A549 (cell line): Measurements from ENCODE around the gene GHR. TPM values are rescaled to one million over a fixed set of nuclear protein-coding genes. Genes with fewer than 3 reads are reported as not detected.

Source experiments
- ATAC-seq, 2 experiments: fragments of 200-7000 bp in 1 of 2; fragments of >200 bp in 1 of 2; cut with Nextera tagmentation in 1 of 2; cut with Tn5 transposase in 1 of 2; 3 replicates each; pipeline versions ENCODE4 v1.8.0 to v1.9.1; 2018 to 2020; ENCODE audit warnings: mild to moderate bottlenecking in 1 of 2, moderate library complexity in 1 of 2
- CTCF ChIA-PET: fragments of 300-600 bp; sonication (Branson Sonifier 250); formaldehyde crosslinking; extraction: SDS; loops from one replicate; lab custom pipeline; 2021; ENCODE audit warnings: antibody characterized with exemption, inconsistent platforms; lab: Yijun Ruan, JAX
- POLR2A ChIA-PET: fragments of 350-600 bp; formaldehyde crosslinking; extraction: SDS; loops from one replicate; lab custom pipeline; 2021; ENCODE audit warnings: antibody characterized with exemption, inconsistent platforms; lab: Yijun Ruan, JAX
- DNase-seq, 2 experiments: peaks; one replicate each; pipeline versions ENCODE4 v3.0.0 to v3.0.0-alpha.2; 2011 to 2016; ENCODE audit warnings: low read depth in 1 of 2, low spot score in 1 of 2
- FAIRE-seq: peaks from 2 replicates; lab custom pipeline; 2011; peaks lifted over from hg19 to GRCh38; lab: Jason Lieb, UNC
- H3K27ac ChIP-seq, 2 experiments: fragments of >200 bp; sonication (Bioruptor Twin); formaldehyde crosslinking; 3 replicates each; pipeline ENCODE4 v1.5.1; 2016 to 2017
- H3K4me1 ChIP-seq: fragments of >200 bp; sonication (Bioruptor Twin); formaldehyde crosslinking; 3 replicates; pipeline ENCODE4 v1.6.1; 2016
- H3K4me2 ChIP-seq: fragments of >200 bp; sonication (Bioruptor Twin); formaldehyde crosslinking; 3 replicates; pipeline ENCODE4 v1.6.1; 2016
- H3K4me3 ChIP-seq: fragments of >200 bp; sonication (Bioruptor Twin); formaldehyde crosslinking; 3 replicates; pipeline ENCODE4 v1.5.1; 2016
- H3K9me3 ChIP-seq: fragments of >200 bp; sonication (Bioruptor Twin); formaldehyde crosslinking; 3 replicates; pipeline ENCODE4 v1.6.1; 2016
- CBX8 ChIP-seq: fragments of 200-600 bp; sonication (generic); IDR thresholded peaks from 2 replicates; pipeline ENCODE4 v1.6.1; 2016
- CEBPB ChIP-seq, 2 experiments: fragments of >200 bp in 1 of 2; sonication (Bioruptor Twin) in 1 of 2; formaldehyde crosslinking in 1 of 2; IDR thresholded peaks; 2 replicates each; pipeline ENCODE4 v1.6.1; 2012 to 2016
- CHD4 ChIP-seq: fragments of 200-600 bp; sonication (generic); IDR thresholded peaks from 2 replicates; pipeline ENCODE4 v1.6.1; 2016; ENCODE audit warnings: antibody characterized with exemption, mild to moderate bottlenecking, borderline replicate concordance
- E2F6 ChIP-seq: IDR thresholded peaks from 2 replicates; pipeline ENCODE4 v1.6.1; 2012; ENCODE audit warnings: low read depth, borderline replicate concordance
- EHMT2 ChIP-seq: fragments of 200-600 bp; sonication (generic); IDR thresholded peaks from 2 replicates; pipeline ENCODE4 v1.6.1; 2016; ENCODE audit warnings: antibody characterized with exemption, low read depth, mild to moderate bottlenecking, moderate library complexity
- FOXS1 ChIP-seq: fragments of 250-450 bp; sonication (Bioruptor Pico); IDR thresholded peaks from 2 replicates; pipeline ENCODE4 v1.5.0; 2020; ENCODE audit warnings: mild to moderate bottlenecking, moderate library complexity
- GATA3 ChIP-seq: IDR thresholded peaks from 2 replicates; pipeline ENCODE4 v1.6.1; 2012; ENCODE audit warnings: borderline replicate concordance
- HES2 ChIP-seq: fragments of >200 bp; sonication (Bioruptor Twin); formaldehyde crosslinking; IDR thresholded peaks from 2 replicates; pipeline ENCODE4 v1.6.1; 2016
- HOXA7 ChIP-seq: fragments of 250-450 bp; sonication (Bioruptor Pico); IDR thresholded peaks from 2 replicates; pipeline ENCODE4 v1.5.0; 2020; ENCODE audit warnings: mild to moderate bottlenecking, moderate library complexity
- KDM1A ChIP-seq: fragments of 200-600 bp; sonication (generic); IDR thresholded peaks from 2 replicates; pipeline ENCODE4 v1.6.1; 2016; ENCODE audit warnings: low read depth, mild to moderate bottlenecking
- MAFK ChIP-seq: fragments of 450-650 bp; IDR thresholded peaks from 2 replicates; pipeline ENCODE4 v1.6.1; 2014; ENCODE audit not compliant: partially characterized antibody
- MAZ ChIP-seq: fragments of 150-350 bp; IDR thresholded peaks from 2 replicates; pipeline ENCODE4 v1.6.1; 2014; ENCODE audit warnings: antibody characterized with exemption, low read depth, low read length, borderline replicate concordance
- NFE2L2 ChIP-seq: fragments of 150-350 bp; conservative IDR thresholded peaks from 2 replicates; pipeline ENCODE4 v1.6.1; 2014; ENCODE audit warnings: low read length
- RAD21 ChIP-seq, 2 experiments: fragments of >200 bp in 1 of 2; sonication (Bioruptor Twin) in 1 of 2; formaldehyde crosslinking in 1 of 2; IDR thresholded peaks in 1 of 2; conservative IDR thresholded peaks in 1 of 2; 2 replicates in 1 of 2; 3 replicates in 1 of 2; pipeline ENCODE4 v1.6.1; 2012 to 2018; ENCODE audit warnings: inconsistent platforms in 1 of 2
- REST ChIP-seq: fragments of 200-600 bp; sonication (generic); IDR thresholded peaks from 2 replicates; pipeline ENCODE4 v1.6.1; 2016; ENCODE audit warnings: antibody characterized with exemption, mild to moderate bottlenecking, moderate library complexity
- ZC3H11A ChIP-seq: fragments of 450-650 bp; IDR thresholded peaks from 2 replicates; pipeline ENCODE4 v1.6.1; 2014; ENCODE audit warnings: antibody characterized with exemption, mild to moderate bottlenecking
- ZFP36 ChIP-seq: fragments of 450-650 bp; IDR thresholded peaks from 2 replicates; pipeline ENCODE4 v1.6.1; 2014; ENCODE audit warnings: borderline replicate concordance; ENCODE audit not compliant: partially characterized antibody
- ZNF302 ChIP-seq: fragments of 250-450 bp; sonication (Bioruptor Pico); IDR thresholded peaks from 2 replicates; pipeline ENCODE4 v1.9.0; 2021; ENCODE audit warnings: inconsistent platforms, mild to moderate bottlenecking, moderate library complexity
- WGBS: methylation state at CpG from one replicate; pipeline ENCODE4 v1.1.6; 2017; ENCODE audit errors: missing lambda C conversion rate; 5-methylcytosine and 5-hydroxymethylcytosine counted together
- polyA plus RNA-seq, 4 experiments: library from polyadenylated mRNA; depleted of rRNA in 3 of 4; stranded (reverse); fragments of >200 nt; fragmentation: RNase III in 1 of 4; extraction: RNeasy Plus Mini Kit Qiagen cat#74134 plus additional on column Dnase treatment in 1 of 4; gene quantifications; 2 replicates in 3 of 4; 3 replicates in 1 of 4; pipeline ENCODE4 v1.2.3, GENCODE V29; 2011 to 2017
- TF ChIP-seq, protein P1 (sequence below): IDR thresholded peaks from 2 replicates; pipeline ENCODE4 v1.6.1; 2012
- TF ChIP-seq, protein P2 (sequence below): fragments of 250-450 bp; sonication (Bioruptor Pico); IDR thresholded peaks from 2 replicates; pipeline ENCODE4 v1.5.0; 2020; ENCODE audit warnings: low read depth, mild to moderate bottlenecking, moderate library complexity

The GHR gene
- polyA plus RNA-seq, 2 of the 4 experiments (the other 2 are of a cell fraction), result 0.05 TPM; not detected in 1

- no peak for DNase-seq
- no peak overlapping the region for H3K4me3 ChIP-seq
- no peaks in the 10 kb centered on the region for H3K9me3 ChIP-seq
- H3K27ac ChIP-seq, result no peak overlapping the region
- 0% methylated on average over 4 of the region's 4 CpGs for WGBS
- no peak for TF ChIP-seq CBX8
- no peak for TF ChIP-seq KDM1A
- TF ChIP-seq CEBPB (IDR thresholded peaks at IDR 0.05), result no peak
- no peak for TF ChIP-seq HOXA7
- no peak for TF ChIP-seq ZC3H11A
- TF ChIP-seq, protein P1, sequence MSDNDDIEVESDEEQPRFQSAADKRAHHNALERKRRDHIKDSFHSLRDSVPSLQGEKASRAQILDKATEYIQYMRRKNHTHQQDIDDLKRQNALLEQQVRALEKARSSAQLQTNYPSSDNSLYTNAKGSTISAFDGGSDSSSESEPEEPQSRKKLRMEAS, result no peak
- TF ChIP-seq RAD21 (conservative IDR thresholded peaks at IDR 0.05 in 1 of 2, IDR thresholded peaks at IDR 0.05 in 1 of 2), result no peak
- no peak for TF ChIP-seq MAZ
- H3K4me1 ChIP-seq, result no peaks in the 10 kb centered on the region
- POLR2A ChIA-PET, result no interaction called here
- ATAC-seq, result no peak
- H3K4me2 ChIP-seq, result no peak overlapping the region
- no peak for FAIRE-seq
- CTCF ChIA-PET, result no interaction called here
These were observed 203.2 kb downstream of the GHR start for GRCh38 chr5:42626462-42626861.

GRCh38 chr5:42628821-42629220, 205.6 kb downstream of the GHR start:
- TF ChIP-seq GATA3 (no peak), FOXS1 (CRISPR knock-in tag) (no peak), ZFP36 (no peak), CHD4 (no peak), MAFK (no peak), REST (no peak), EHMT2 (no peak), E2F6 (no peak), ZNF302 (CRISPR knock-in tag) (no peak), HOXA7 (no peak), NFE2L2 (no peak)
- TF ChIP-seq, protein P2, sequence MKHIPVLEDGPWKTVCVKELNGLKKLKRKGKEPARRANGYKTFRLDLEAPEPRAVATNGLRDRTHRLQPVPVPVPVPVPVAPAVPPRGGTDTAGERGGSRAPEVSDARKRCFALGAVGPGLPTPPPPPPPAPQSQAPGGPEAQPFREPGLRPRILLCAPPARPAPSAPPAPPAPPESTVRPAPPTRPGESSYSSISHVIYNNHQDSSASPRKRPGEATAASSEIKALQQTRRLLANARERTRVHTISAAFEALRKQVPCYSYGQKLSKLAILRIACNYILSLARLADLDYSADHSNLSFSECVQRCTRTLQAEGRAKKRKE (CRISPR knock-in tag), result no peak
- Histone ChIP-seq H3K27ac (no peak overlapping the region), H3K4me2 (no peak overlapping the region), H3K9me3 (no peaks in the 10 kb centered on the region), H3K4me3 (no peak overlapping the region), H3K4me1 (no peaks in the 10 kb centered on the region)
- DNase-seq, result no peak
- 0% methylated on average over 1 of the region's 1 CpG for WGBS
- ChIA-PET CTCF (no interaction called here), POLR2A (no interaction called here)
- FAIRE-seq, result no peak
- no peak for ATAC-seq

GRCh38 chr5:42629284-42629683, 206.0 kb downstream of the GHR start:
- no peak overlapping the region for H3K27ac ChIP-seq
- no peaks in the 10 kb centered on the region for H3K9me3 ChIP-seq
- no peak for ATAC-seq
- ChIA-PET CTCF (no interaction called here), POLR2A (no interaction called here)
- H3K4me2 ChIP-seq, result no peak overlapping the region
- no peak for DNase-seq
- TF ChIP-seq HES2 (no peak), MAFK (no peak), MAZ (no peak), CBX8 (no peak)
- no peak for FAIRE-seq
- H3K4me3 ChIP-seq, result no peak overlapping the region
- WGBS, result 0% methylated on average over 2 of the region's 2 CpGs
- H3K4me1 ChIP-seq, result no peaks in the 10 kb centered on the region
